Lung (tissue), 12 donors: ENCODE results near the gene CYB5D1. TPM values are rescaled to one million over a fixed set of nuclear protein-coding genes. Genes with fewer than 3 reads are reported as not detected.

ENCODE experiments used
- ATAC-seq: fragments of 200-7000 bp; cut with Tn5 transposase; one replicate; pipeline ENCODE4 v1.9.1; 2020; ENCODE audit warnings: moderate number of reproducible peaks; ENCODE audit not compliant: insufficient read depth, low FRiP score
- DNase-seq, 3 donors: peaks; one replicate each; pipeline ENCODE4 v3.0.0-alpha.2; 2013 to 2017
- H3K27ac ChIP-seq, 2 donors: one replicate each; pipeline ENCODE4 v1.5.1; 2013; ENCODE audit warnings: mild to moderate bottlenecking in 2 of 2, moderate library complexity in 2 of 2, control low read depth in 1 of 2, inconsistent platforms in 1 of 2, low read depth in 1 of 2, low read length in 1 of 2
- H3K27me3 ChIP-seq, 3 donors: one replicate each; pipeline ENCODE4 v1.5.1; 2013; ENCODE audit warnings: low read length in 2 of 3; ENCODE audit not compliant: control insufficient read depth in 3 of 3, insufficient read depth in 3 of 3
- H3K36me3 ChIP-seq, 4 donors: one replicate each; pipeline ENCODE4 v1.5.1; 2013; ENCODE audit warnings: low read length in 4 of 4, mild to moderate bottlenecking in 1 of 4, moderate library complexity in 1 of 4; ENCODE audit not compliant: control insufficient read depth in 4 of 4, insufficient read depth in 4 of 4
- H3K4me1 ChIP-seq, 5 donors: one replicate each; pipeline ENCODE4 v1.5.1; 2013; ENCODE audit warnings: low read length in 5 of 5, mild to moderate bottlenecking in 2 of 5, moderate library complexity in 1 of 5; ENCODE audit not compliant: control insufficient read depth in 5 of 5, insufficient read depth in 5 of 5
- H3K4me3 ChIP-seq: one replicate; pipeline ENCODE4 v1.5.1; 2013; ENCODE audit warnings: mild to moderate bottlenecking, control low read depth, moderate library complexity
- H3K9ac ChIP-seq, 2 donors: one replicate each; pipeline ENCODE4 v1.5.1; 2013; ENCODE audit warnings: low read length in 2 of 2, control low read depth in 1 of 2; ENCODE audit not compliant: insufficient read depth in 1 of 2
- H3K9me3 ChIP-seq, 4 donors: one replicate each; pipeline ENCODE4 v1.5.1; 2013; ENCODE audit warnings: low read length in 3 of 4, mild to moderate bottlenecking in 1 of 4, moderate library complexity in 1 of 4; ENCODE audit not compliant: control insufficient read depth in 4 of 4, insufficient read depth in 3 of 4
- WGBS, 2 donors: extraction: QIAGEN DNeasy Blood & Tissue Kit; methylation state at CpG; one replicate each; pipeline ENCODE4 v1.1.7; 2013; 5-methylcytosine and 5-hydroxymethylcytosine counted together
- polyA plus RNA-seq, 2 donors: library from polyadenylated mRNA; stranded (reverse); fragments of 200-250 nt; gene quantifications; one replicate each; pipeline ENCODE4 v1.2.1, GENCODE V29; 2013
- total RNA-seq, 2 donors: library from RNA; depleted of rRNA in 1 of 2; stranded (reverse); fragments of >200 nt in 1 of 2; gene quantifications; one replicate each; pipeline ENCODE4 v1.2.1, GENCODE V29; 2014 to 2021
- TF ChIP-seq, protein P1 (sequence below): IDR thresholded peaks from 2 replicates; pipeline ENCODE4 v1.5.1; 2012; ENCODE audit warnings: mild to moderate bottlenecking; ENCODE audit errors: control extremely low read depth, extremely low read depth
- donor health status: control.
- donor health status: control.
- donor health status: Bipolar disorder and iron deficiency.
- donor health status: healthy.
- donor health status: DM: yes; HTN: yes; CAD: no.

Gene CYB5D1
- total and polyA plus RNA-seq, 4 donors = 5.5 to 21.6 (median 14.0) TPM

- ATAC-seq = no peak
- H3K36me3 ChIP-seq = no peaks in the 10 kb centered on the region
- DNase-seq = no peak
Measured at GRCh38 chr17:7822126-7822525, 35.7 kb upstream of the CYB5D1 start.

GRCh38 chr17:7823581-7824001 is 34.2 kb upstream of the CYB5D1 start:
- Histone ChIP-seq H3K36me3 (no peaks in the 10 kb centered on the region), H3K4me3 (no peak overlapping the region), H3K27ac (no peak overlapping the region), H3K9ac (peak overlapping the region in 1 of 2 donors; percentile 9), H3K4me1 (peaks cover 0 to 4% (median 0%) of the 10 kb centered on the region in 5 donors), H3K27me3 (peaks cover 0 to 7% (median 4%) of the 10 kb centered on the region in 3 donors), H3K9me3 (no peaks in the 10 kb centered on the region)
- ATAC-seq (no peak), DNase-seq (no peak)
- TF ChIP-seq, protein P1, sequence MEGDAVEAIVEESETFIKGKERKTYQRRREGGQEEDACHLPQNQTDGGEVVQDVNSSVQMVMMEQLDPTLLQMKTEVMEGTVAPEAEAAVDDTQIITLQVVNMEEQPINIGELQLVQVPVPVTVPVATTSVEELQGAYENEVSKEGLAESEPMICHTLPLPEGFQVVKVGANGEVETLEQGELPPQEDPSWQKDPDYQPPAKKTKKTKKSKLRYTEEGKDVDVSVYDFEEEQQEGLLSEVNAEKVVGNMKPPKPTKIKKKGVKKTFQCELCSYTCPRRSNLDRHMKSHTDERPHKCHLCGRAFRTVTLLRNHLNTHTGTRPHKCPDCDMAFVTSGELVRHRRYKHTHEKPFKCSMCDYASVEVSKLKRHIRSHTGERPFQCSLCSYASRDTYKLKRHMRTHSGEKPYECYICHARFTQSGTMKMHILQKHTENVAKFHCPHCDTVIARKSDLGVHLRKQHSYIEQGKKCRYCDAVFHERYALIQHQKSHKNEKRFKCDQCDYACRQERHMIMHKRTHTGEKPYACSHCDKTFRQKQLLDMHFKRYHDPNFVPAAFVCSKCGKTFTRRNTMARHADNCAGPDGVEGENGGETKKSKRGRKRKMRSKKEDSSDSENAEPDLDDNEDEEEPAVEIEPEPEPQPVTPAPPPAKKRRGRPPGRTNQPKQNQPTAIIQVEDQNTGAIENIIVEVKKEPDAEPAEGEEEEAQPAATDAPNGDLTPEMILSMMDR = no peak
- WGBS, 2 donors = 90 to 92% methylated on average over 20 of the region's 20 CpGs

More at GRCh38 chr17:7822126-7822525, 35.7 kb upstream of the CYB5D1 start:
- WGBS, 2 donors = 79 to 84% methylated on average over 14 of the region's 14 CpGs
- Histone ChIP-seq H3K27ac (no peak overlapping the region), H3K4me3 (no peak overlapping the region), H3K9me3 (no peaks in the 10 kb centered on the region), H3K9ac (no peak overlapping the region), H3K4me1 (peaks cover 0 to 4% (median 0%) of the 10 kb centered on the region in 5 donors), H3K27me3 (peaks cover 0 to 4% (median 2%) of the 10 kb centered on the region in 3 donors)
- TF ChIP-seq, protein P1 = no peak

- TF ChIP-seq, protein P1 = no peak
- Histone ChIP-seq H3K27ac (no peak overlapping the region), H3K4me3 (no peak overlapping the region), H3K4me1 (peaks cover 0 to 4% (median 0%) of the 10 kb centered on the region in 5 donors), H3K9me3 (no peaks in the 10 kb centered on the region), H3K27me3 (peaks cover 0 to 7% (median 4%) of the 10 kb centered on the region in 3 donors), H3K36me3 (no peaks in the 10 kb centered on the region), H3K9ac (no peak overlapping the region)
- ATAC-seq (no peak), DNase-seq (no peak)
- WGBS, 2 donors = 88 to 96% methylated on average over 9 of the region's 9 CpGs
Measured at GRCh38 chr17:7824021-7824924, 33.5 kb upstream of the CYB5D1 start.
